Measurements from ENCODE around the gene MPPED2.

Gene MPPED2

GRCh38 chr11:30586251-30587144 lies at the start of gene MPPED2:
TSS of gene MPPED2 (minus strand) at chr11:30586353. CDS start at chr11:30580373, 5,980 bp downstream.
- Histone ChIP-seq H3K9ac (ENCODE audit: low read depth, low read length) (peak within 1 kb of the TSS; percentile 65), H3K4me3 (ENCODE audit: low read depth, low read length) (peak within 1 kb of the TSS; percentile 84), H3K27me3 (ENCODE audit: control insufficient read depth, insufficient read depth, low read length) (peaks cover 38% of the 10 kb centered on the region), H3K9me3 (ENCODE audit: control insufficient read depth, insufficient read depth, low read length) (no peaks in the 10 kb centered on the region), H3K4me1 (ENCODE audit: control insufficient read depth, insufficient read depth, low read length) (peaks cover 5% of the 10 kb centered on the region), H3K36me3 (ENCODE audit: control insufficient read depth, insufficient read depth, low read length) (no peaks in the 10 kb centered on the region)

- Histone ChIP-seq H3K27me3 (ENCODE audit: control insufficient read depth, insufficient read depth, low read length) (no peaks in the 10 kb centered on the region), H3K9ac (ENCODE audit: low read depth, low read length) (no peak overlapping the region), H3K9me3 (ENCODE audit: control insufficient read depth, insufficient read depth, low read length) (no peaks in the 10 kb centered on the region), H3K4me3 (ENCODE audit: low read depth, low read length) (peak overlapping the region; percentile 31), H3K36me3 (ENCODE audit: control insufficient read depth, insufficient read depth, low read length) (no peaks in the 10 kb centered on the region), H3K4me1 (ENCODE audit: control insufficient read depth, insufficient read depth, low read length) (no peaks in the 10 kb centered on the region)
Measured at GRCh38 chr11:30635401-30635989, 49.3 kb upstream of the MPPED2 start.

- H3K4me3 ChIP-seq (ENCODE audit: low read depth, low read length) = no peak overlapping the region
- H3K9me3 ChIP-seq (ENCODE audit: control insufficient read depth, insufficient read depth, low read length) = no peaks in the 10 kb centered on the region
- H3K27me3 ChIP-seq (ENCODE audit: control insufficient read depth, insufficient read depth, low read length) = no peaks in the 10 kb centered on the region
- H3K9ac ChIP-seq (ENCODE audit: low read depth, low read length) = no peak overlapping the region
- H3K36me3 ChIP-seq (ENCODE audit: control insufficient read depth, insufficient read depth, low read length) = no peaks in the 10 kb centered on the region
- H3K4me1 ChIP-seq (ENCODE audit: control insufficient read depth, insufficient read depth, low read length) = no peaks in the 10 kb centered on the region
Measured at GRCh38 chr11:30631148-30631547, 45.0 kb upstream of the MPPED2 start.

- Histone ChIP-seq H3K4me3 (ENCODE audit: low read depth, low read length) (no peak overlapping the region), H3K27me3 (ENCODE audit: control insufficient read depth, insufficient read depth, low read length) (no peaks in the 10 kb centered on the region), H3K36me3 (ENCODE audit: control insufficient read depth, insufficient read depth, low read length) (no peaks in the 10 kb centered on the region), H3K4me1 (ENCODE audit: control insufficient read depth, insufficient read depth, low read length) (no peaks in the 10 kb centered on the region), H3K9me3 (ENCODE audit: control insufficient read depth, insufficient read depth, low read length) (no peaks in the 10 kb centered on the region), H3K9ac (ENCODE audit: low read depth, low read length) (no peak overlapping the region)
Measured at GRCh38 chr11:30619767-30620166, 33.6 kb upstream of the MPPED2 start.

- no peaks in the 10 kb centered on the region for H3K4me1 ChIP-seq (ENCODE audit: control insufficient read depth, insufficient read depth, low read length)
- H3K36me3 ChIP-seq (ENCODE audit: control insufficient read depth, insufficient read depth, low read length) = no peaks in the 10 kb centered on the region
- no peaks in the 10 kb centered on the region for H3K27me3 ChIP-seq (ENCODE audit: control insufficient read depth, insufficient read depth, low read length)
- no peak overlapping the region for H3K9ac ChIP-seq (ENCODE audit: low read depth, low read length)
- H3K4me3 ChIP-seq (ENCODE audit: low read depth, low read length) = no peak overlapping the region
- H3K9me3 ChIP-seq (ENCODE audit: control insufficient read depth, insufficient read depth, low read length) = no peaks in the 10 kb centered on the region
Measured at GRCh38 chr11:30617762-30618161, 31.6 kb upstream of the MPPED2 start.

GRCh38 chr11:30610628-30611027 lies 24.5 kb upstream of the MPPED2 start:
- no peaks in the 10 kb centered on the region for H3K4me1 ChIP-seq (ENCODE audit: control insufficient read depth, insufficient read depth, low read length)
- no peaks in the 10 kb centered on the region for H3K9me3 ChIP-seq (ENCODE audit: control insufficient read depth, insufficient read depth, low read length)
- no peak overlapping the region for H3K9ac ChIP-seq (ENCODE audit: low read depth, low read length)
- no peaks in the 10 kb centered on the region for H3K36me3 ChIP-seq (ENCODE audit: control insufficient read depth, insufficient read depth, low read length)
- no peaks in the 10 kb centered on the region for H3K27me3 ChIP-seq (ENCODE audit: control insufficient read depth, insufficient read depth, low read length)
- no peak overlapping the region for H3K4me3 ChIP-seq (ENCODE audit: low read depth, low read length)

- no peak overlapping the region for H3K9ac ChIP-seq (ENCODE audit: low read depth, low read length)
- H3K36me3 ChIP-seq (ENCODE audit: control insufficient read depth, insufficient read depth, low read length) = no peaks in the 10 kb centered on the region
- H3K27me3 ChIP-seq (ENCODE audit: control insufficient read depth, insufficient read depth, low read length) = no peaks in the 10 kb centered on the region
- H3K4me3 ChIP-seq (ENCODE audit: low read depth, low read length) = no peak overlapping the region
- H3K4me1 ChIP-seq (ENCODE audit: control insufficient read depth, insufficient read depth, low read length) = no peaks in the 10 kb centered on the region
- no peaks in the 10 kb centered on the region for H3K9me3 ChIP-seq (ENCODE audit: control insufficient read depth, insufficient read depth, low read length)
Measured at GRCh38 chr11:30608534-30608933, 22.4 kb upstream of the MPPED2 start.

- no peaks in the 10 kb centered on the region for H3K36me3 ChIP-seq (ENCODE audit: control insufficient read depth, insufficient read depth, low read length)
- no peak overlapping the region for H3K9ac ChIP-seq (ENCODE audit: low read depth, low read length)
- no peaks in the 10 kb centered on the region for H3K9me3 ChIP-seq (ENCODE audit: control insufficient read depth, insufficient read depth, low read length)
- no peaks in the 10 kb centered on the region for H3K4me1 ChIP-seq (ENCODE audit: control insufficient read depth, insufficient read depth, low read length)
- H3K27me3 ChIP-seq (ENCODE audit: control insufficient read depth, insufficient read depth, low read length) = no peaks in the 10 kb centered on the region
- H3K4me3 ChIP-seq (ENCODE audit: low read depth, low read length) = no peak overlapping the region
Measured at GRCh38 chr11:30605036-30605605, 19.0 kb upstream of the MPPED2 start.

GRCh38 chr11:30603357-30603756 lies 17.2 kb upstream of the MPPED2 start:
- Histone ChIP-seq H3K4me3 (ENCODE audit: low read depth, low read length) (no peak overlapping the region), H3K27me3 (ENCODE audit: control insufficient read depth, insufficient read depth, low read length) (no peaks in the 10 kb centered on the region), H3K36me3 (ENCODE audit: control insufficient read depth, insufficient read depth, low read length) (no peaks in the 10 kb centered on the region), H3K4me1 (ENCODE audit: control insufficient read depth, insufficient read depth, low read length) (no peaks in the 10 kb centered on the region), H3K9me3 (ENCODE audit: control insufficient read depth, insufficient read depth, low read length) (no peaks in the 10 kb centered on the region), H3K9ac (ENCODE audit: low read depth, low read length) (no peak overlapping the region)

- H3K27me3 ChIP-seq (ENCODE audit: control insufficient read depth, insufficient read depth, low read length) = no peaks in the 10 kb centered on the region
- no peak overlapping the region for H3K4me3 ChIP-seq (ENCODE audit: low read depth, low read length)
- no peaks in the 10 kb centered on the region for H3K4me1 ChIP-seq (ENCODE audit: control insufficient read depth, insufficient read depth, low read length)
- H3K9ac ChIP-seq (ENCODE audit: low read depth, low read length) = no peak overlapping the region
- H3K9me3 ChIP-seq (ENCODE audit: control insufficient read depth, insufficient read depth, low read length) = no peaks in the 10 kb centered on the region
- H3K36me3 ChIP-seq (ENCODE audit: control insufficient read depth, insufficient read depth, low read length) = no peaks in the 10 kb centered on the region
Measured at GRCh38 chr11:30596832-30597231, 10.7 kb upstream of the MPPED2 start.

GRCh38 chr11:30595934-30596333 lies 9.8 kb upstream of the MPPED2 start:
- Histone ChIP-seq H3K36me3 (ENCODE audit: control insufficient read depth, insufficient read depth, low read length) (no peaks in the 10 kb centered on the region), H3K9ac (ENCODE audit: low read depth, low read length) (no peak overlapping the region), H3K27me3 (ENCODE audit: control insufficient read depth, insufficient read depth, low read length) (no peaks in the 10 kb centered on the region), H3K9me3 (ENCODE audit: control insufficient read depth, insufficient read depth, low read length) (no peaks in the 10 kb centered on the region), H3K4me1 (ENCODE audit: control insufficient read depth, insufficient read depth, low read length) (no peaks in the 10 kb centered on the region), H3K4me3 (ENCODE audit: low read depth, low read length) (no peak overlapping the region)

Data from iPS-15b (cell line).